C4-2B (cell line): ENCODE results near the gene SIAH1.

ENCODE experiments used
- ZFX ChIP-seq: fragments of 450-650 bp; IDR thresholded peaks from 2 replicates; pipeline ENCODE4 v1.6.1; 2017
- TF ChIP-seq, protein P1 (sequence below): fragments of 450-650 bp; conservative IDR thresholded peaks from 2 replicates; pipeline ENCODE4 v1.5.1; 2017; ENCODE audit warnings: mild to moderate bottlenecking

- TF ChIP-seq, protein P1, sequence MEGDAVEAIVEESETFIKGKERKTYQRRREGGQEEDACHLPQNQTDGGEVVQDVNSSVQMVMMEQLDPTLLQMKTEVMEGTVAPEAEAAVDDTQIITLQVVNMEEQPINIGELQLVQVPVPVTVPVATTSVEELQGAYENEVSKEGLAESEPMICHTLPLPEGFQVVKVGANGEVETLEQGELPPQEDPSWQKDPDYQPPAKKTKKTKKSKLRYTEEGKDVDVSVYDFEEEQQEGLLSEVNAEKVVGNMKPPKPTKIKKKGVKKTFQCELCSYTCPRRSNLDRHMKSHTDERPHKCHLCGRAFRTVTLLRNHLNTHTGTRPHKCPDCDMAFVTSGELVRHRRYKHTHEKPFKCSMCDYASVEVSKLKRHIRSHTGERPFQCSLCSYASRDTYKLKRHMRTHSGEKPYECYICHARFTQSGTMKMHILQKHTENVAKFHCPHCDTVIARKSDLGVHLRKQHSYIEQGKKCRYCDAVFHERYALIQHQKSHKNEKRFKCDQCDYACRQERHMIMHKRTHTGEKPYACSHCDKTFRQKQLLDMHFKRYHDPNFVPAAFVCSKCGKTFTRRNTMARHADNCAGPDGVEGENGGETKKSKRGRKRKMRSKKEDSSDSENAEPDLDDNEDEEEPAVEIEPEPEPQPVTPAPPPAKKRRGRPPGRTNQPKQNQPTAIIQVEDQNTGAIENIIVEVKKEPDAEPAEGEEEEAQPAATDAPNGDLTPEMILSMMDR, result no peak
- TF ChIP-seq ZFX, result no peak
Observed at GRCh38 chr16:48361012-48361411, 24.2 kb downstream of the SIAH1 start.
